Caki2 (cell line): Measurements from ENCODE around the gene LHFPL2. TPM values are rescaled to one million over a fixed set of nuclear protein-coding genes. Genes with fewer than 3 reads are reported as not detected.

Experiments
- DNase-seq: peaks from one replicate; pipeline ENCODE4 v3.0.0-alpha.2; 2015; ENCODE audit warnings: low read depth
- in situ Hi-C: cut with HindIII; loops from 2 replicates; pipeline ENCODE4 v1.10.0; 2016; ENCODE audit warnings: low sequenced_read_pairs, low pct_unique_long_range_greater_than_20kb, mixed read lengths
- total RNA-seq: library from RNA; depleted of rRNA; stranded (reverse); fragments of >200 nt; shearing (Covaris generic); gene quantifications from 2 replicates; pipeline ENCODE4 v1.2.3, GENCODE V29; 2014; ENCODE audit warnings: low replicate concordance

The LHFPL2 gene
- total RNA-seq, 1 experiment from 2014 or later: 62.5 TPM

DNA sequence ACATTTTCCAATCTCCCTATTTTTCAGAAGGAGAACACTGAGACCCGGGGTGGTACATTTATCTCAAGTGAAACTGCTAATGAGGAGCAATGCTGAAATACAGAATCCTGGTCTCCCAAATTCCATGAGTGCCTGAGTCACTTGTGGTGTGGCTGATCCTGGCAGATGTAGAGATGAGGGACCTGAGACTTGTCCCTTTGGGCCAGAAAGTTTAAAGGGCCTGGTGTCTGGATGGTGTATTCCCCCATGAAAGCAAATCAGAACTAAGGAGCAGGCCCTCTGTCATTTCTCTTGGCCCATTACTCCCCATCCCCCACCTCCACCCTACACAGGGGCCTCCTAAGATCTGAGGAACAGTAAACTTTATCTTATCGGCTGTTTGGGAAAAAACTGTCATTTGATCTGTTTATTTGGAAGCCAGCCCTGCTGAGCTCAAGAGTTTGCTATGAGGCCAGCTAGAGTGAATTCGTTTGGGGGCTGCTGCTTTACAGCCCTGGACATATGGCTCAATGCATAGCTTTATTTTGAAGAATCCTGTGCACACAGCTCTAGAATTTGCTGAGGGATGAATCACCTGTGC, 140.3 kb downstream of the LHFPL2 start:
- in situ Hi-C loops: no loop called here
- DNase-seq: no peak

GRCh38 chr5:78507531-78507930, 141.0 kb downstream of the LHFPL2 start:
- no peak for DNase-seq
- in situ Hi-C loops: no loop called here

GRCh38 chr5:78506261-78507024, 142.1 kb downstream of the LHFPL2 start:
- in situ Hi-C loops: no loop called here
- DNase-seq: no peak

DNA sequence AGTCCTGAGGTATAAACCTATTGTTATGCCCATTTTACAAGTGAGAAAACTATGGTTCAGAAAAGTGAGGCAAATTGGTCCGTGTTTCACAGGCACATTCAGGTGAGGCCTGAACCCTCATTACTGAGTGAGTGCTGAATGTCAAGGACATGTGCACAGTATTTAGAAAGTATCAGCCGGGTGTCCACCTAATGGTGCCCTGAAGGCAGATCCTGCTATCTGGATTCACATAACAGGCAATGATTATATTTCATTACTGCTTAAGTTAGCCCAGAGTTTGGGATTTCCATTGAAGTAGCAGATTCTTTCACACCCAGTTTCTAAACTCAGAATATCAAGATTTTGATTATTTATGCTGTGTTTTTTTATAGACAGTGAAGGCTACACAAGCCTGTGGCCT, 142.7 kb downstream of the LHFPL2 start:
- no peak for DNase-seq
- in situ Hi-C loops: no loop called here

GRCh38 chr5:78504704-78505677, 143.6 kb downstream of the LHFPL2 start:
- peak; percentile 55 for DNase-seq
- in situ Hi-C loops: no loop called here

DNA sequence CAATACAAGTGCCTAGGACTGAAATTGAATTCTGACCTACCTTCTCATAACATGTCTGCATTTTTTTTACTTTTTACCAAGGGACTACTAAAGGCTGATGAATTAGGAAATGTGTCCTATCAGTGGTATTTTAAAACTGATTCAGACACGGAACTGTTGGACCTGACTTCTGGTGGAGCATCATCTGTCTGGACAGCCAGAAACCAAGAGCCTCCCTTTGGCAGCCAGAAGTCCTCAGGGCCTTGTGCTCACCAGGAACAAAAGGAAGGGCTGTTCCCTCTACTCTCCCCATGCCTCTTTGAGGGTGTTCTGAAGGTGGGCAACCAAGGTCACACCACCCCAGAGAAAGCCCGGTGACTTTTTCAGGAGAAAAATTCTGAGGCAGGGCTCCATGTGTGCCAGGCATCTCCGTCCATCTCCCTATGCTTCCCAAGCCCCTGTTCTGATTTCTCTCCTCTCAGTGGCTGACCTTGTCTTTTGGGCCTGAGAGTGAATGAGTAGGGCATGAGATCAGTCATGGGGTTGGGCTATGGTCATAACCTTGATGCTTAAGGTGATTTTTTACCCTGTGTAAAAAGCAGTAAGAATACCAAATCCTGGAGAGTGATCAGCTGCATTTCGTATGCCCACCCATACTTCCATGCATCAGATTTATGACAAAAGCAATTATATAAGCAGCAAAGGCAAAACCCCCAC, 144.5 kb downstream of the LHFPL2 start:
- in situ Hi-C loops: no loop called here

DNA sequence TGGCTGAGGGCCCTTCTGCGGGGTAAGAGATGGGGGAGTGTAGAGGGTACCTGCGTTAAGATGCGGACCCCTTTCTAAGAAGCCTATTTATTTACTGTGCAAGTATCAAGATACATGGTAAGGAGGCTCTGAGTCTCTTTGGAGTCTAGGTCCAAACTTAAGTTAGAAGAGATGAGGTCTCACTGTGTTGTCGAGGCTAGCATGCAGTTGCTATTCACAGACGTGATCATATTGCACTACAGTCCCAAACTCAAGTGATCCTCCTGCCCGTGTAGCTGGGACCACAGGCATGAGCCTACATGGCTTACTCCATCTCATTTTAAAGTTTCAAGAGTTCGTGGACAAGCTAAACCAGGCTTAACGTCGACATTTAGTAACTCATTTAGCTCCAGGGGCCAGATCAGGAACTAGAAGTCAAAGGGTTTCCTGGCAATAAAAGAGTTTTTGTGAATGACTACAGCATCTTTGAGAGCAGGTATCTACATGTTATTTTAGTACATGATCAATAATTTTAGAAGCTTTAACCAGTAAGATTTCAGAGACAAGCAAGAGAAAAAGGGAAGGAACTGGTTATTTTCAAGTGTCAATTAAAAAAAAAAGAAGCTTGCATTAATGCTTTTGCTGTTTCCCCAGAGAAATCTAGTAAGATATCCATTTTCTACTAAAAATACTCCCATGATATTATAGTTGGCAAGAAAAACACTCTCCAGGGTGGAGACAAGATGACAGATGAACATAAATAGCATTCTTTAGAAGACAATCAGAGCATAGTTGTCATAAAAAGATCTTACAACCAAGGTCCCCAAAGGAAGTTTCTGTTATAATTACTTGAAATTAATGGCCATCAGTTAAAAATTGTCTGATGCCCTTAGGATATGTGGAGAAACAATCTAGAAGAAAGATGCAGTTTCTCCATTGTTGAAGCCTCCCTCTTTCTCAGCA, 146.9 kb downstream of the LHFPL2 start:
- no peak for DNase-seq
- in situ Hi-C loops: no loop called here

More for the DNA sequence above, 144.5 kb downstream of the LHFPL2 start:
- no peak for DNase-seq

DNA sequence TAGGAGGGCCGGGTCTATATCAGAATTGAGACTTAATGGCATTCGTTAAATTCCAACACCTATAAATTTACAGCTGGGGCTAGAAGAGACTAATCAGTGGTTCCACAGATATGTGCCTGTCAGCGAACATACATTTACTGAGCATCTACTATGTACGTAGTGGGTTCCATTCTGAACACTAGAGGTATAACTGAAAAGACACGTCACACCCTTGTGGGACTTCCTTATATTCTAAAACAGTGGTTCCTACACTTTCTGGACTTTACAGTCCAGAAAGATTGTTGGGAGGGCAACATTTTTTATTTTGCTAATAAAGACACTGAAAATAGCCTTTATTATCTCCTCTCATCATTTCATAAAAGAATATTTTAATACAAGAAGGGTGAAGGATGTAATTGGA, 147.7 kb downstream of the LHFPL2 start:
- in situ Hi-C loops: no loop called here
- no peak for DNase-seq

- no peak for DNase-seq
- in situ Hi-C loops: no loop called here
Observed at GRCh38 chr5:78500028-78500427, 148.5 kb downstream of the LHFPL2 start.

- in situ Hi-C loops: no loop called here
- no peak for DNase-seq
Observed at GRCh38 chr5:78499485-78499884, 149.1 kb downstream of the LHFPL2 start.

DNA sequence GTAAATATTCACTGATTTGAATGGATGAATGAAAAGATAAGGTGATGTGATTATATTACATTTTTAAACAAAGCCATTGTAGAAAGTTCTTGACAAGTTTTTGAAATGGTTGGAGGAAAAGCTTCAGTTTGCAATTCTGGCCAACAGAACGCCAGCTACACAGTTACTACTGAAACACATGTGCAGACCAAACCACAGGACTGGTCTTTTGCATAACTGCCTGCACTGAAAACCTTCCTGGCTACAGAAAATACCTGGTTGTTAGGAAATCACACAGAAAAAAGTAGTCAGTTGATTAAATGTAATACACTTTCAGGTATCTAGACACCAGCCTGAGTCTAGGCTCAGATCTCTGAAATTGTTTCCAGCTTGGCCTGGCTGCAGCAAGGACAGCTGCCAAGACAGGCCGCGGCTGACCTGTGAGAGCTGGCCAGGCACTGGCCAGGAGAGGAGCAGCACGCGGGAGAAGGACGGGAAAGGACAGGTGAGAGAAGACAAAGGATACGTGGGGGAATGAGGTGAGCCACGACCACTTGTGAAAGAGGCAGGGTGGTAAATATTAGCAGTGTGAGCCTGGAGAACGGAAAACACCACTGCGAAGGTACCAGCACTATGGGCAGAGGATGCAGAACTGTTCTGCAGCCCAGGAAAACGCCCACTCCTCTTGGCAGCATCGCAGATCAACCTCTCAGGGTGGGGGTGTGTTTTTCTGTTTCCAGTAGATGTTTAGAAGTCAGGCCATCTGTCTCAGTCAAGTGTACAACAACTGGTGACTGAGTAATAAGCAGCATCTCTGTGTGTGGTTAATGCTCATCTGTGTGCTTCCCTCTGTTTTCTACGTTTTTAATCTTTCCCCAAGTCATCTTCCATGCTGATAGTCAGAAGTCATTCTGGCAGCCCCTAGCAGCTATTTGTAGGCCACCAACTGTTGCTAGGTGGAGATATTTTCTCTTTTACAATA, 150.7 kb downstream of the LHFPL2 start:
- in situ Hi-C loops: no loop called here
- DNase-seq: no peak

- in situ Hi-C loops: no loop called here
- DNase-seq: no peak
Observed at GRCh38 chr5:78496373-78496772, 152.2 kb downstream of the LHFPL2 start.

DNA sequence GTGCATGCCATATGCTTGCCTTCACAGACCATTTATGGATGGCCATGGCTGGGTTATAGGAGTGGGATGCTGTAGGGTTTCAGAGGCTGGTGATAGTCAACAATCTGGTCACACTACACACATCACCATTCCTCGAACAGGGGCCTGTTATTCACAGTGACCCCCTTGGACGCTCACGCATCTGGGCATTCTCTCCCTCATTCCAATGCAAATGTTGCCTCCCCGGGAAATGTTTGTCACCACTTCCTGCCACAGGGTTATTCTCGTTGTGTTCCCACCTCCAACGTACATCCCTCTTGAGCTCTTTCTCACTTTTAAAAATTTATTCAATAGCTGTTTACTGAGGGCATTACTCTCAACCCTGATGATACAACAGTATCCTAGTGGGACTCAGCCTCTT, 152.8 kb downstream of the LHFPL2 start:
- no peak for DNase-seq

DNA sequence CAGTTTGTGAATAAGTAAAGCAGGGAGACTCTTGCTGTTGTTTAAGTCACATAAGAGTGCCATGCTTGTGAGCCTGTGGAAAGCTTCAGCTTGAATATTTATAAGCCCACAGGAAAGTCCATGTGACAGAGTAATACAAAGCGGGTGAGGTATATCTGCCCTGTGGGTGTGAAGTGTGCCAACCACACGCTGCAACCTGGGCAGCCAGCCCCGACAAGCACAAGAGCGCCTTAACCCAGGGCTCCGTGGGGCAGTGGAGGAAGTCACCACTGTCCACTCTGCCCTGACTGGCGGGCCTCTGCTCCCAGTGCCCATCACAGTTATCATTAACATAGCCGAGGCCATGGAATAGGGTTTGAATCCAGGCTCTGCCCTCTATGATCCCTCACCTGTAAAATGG, 155.9 kb downstream of the LHFPL2 start:
- in situ Hi-C loops: no loop called here
- DNase-seq: no peak

More for the DNA sequence above, 152.8 kb downstream of the LHFPL2 start:
- in situ Hi-C loops: no loop called here

DNA sequence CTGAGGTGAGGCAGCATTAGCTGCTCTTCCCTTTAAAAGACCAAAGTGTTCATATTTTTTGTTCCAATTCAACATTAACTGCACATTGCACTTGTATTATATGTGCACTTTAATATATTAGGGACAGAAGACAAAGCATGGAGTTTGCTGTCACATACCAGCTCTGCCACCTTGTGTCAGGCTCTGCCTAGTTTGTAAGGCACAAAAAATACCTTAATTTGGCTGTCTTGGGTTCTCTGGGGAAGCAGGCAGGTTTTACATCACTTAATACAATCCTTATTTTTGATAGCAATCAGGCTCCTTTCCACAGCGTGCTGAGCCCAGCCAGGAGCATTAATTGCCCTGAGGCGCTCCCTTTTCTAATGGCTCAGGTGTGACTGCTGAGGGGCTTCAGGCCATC, 156.3 kb downstream of the LHFPL2 start:
- DNase-seq: no peak
- in situ Hi-C loops: no loop called here

GRCh38 chr5:78490709-78491485, 157.7 kb downstream of the LHFPL2 start:
- in situ Hi-C loops: no loop called here
- DNase-seq: no peak
